ENCODE results near the gene FAM234B.

FAM234B gene, protein sequence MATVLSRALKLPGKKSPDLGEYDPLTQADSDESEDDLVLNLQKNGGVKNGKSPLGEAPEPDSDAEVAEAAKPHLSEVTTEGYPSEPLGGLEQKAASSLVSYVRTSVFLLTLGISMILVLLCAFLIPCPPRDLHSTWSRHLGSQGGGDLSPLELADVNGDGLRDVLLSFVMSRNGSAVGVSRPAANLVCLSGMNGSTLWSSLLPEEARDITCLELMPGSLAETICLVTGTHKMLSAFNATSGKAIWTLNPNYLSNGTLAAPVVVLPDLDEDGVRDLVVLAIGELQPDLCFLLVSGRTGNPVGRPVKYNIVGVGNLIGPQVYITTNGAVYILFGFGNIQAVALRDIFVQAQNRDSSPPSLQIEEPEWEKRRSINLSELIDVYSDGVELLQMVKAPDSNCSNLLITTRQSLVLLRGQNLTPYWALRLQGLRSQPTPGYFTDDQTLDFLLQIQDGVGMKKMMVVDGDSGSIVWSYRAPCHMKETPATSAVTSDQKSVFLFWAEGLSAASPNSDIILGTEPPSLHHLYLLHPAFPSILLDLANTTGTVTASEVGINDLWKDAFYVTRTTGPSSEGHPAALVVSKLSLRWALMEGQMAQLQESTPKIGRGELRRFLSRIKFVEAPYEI

DNA sequence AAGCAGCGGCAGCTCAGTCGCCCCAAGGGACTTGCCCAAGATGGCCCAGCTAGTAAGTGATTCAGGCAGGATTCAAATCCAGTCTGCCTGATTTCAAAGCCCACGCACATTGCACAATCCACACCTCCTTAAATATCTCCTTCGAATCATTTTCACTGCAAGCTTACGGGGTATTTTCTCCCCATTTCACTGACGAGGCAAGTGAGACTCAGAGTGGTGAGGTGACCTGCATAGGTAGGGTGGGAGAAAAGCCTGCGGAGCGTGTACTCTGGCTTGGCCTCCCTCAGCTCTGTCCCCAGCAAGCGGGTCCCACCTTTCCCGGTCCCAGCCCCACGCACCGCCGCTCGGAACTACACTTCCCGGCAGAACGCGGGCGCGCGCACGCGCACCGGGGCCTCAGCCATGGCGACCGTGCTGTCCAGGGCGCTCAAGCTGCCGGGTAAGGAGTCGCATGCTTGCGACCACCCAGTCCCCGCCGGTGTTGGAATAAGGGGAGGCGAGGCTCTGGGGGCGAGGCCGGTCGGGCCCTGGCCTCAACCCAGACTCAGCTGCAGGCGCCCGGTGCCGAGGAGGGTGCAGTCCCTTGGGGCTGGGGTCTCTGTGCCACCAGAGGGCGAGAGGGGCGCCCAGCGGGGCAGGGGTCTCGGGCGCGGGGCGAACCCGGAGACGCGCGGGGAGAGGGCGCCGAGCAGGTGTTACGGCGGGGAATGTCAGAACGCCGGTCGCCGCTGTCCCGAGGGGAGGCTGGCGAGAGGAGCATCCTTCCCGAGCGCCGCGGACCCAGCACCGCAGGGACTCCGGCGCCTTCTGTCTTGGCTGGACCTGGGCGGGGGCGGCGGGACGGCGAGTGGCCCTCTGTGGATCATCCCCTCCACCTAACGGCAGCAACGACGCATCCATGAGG is at the start of gene FAM234B:
Gene FAM234B (plus strand): TSS at position 380 of the 904 bp plus-strand sequence. CDS start 23 bp downstream, at position 403.
- no peak within 1 kb of the TSS for H3K9ac ChIP-seq (ENCODE audit: low read depth, low read length)
- ATAC-seq (ENCODE audit: insufficient read depth, low read depth) (no peak), DNase-seq (no peak)
- no peaks in the 10 kb centered on the region for H3K79me2 ChIP-seq (ENCODE audit: insufficient read depth, low read length)
- H3K27ac ChIP-seq (ENCODE audit: low read length): no peak within 1 kb of the TSS
- no peaks in the 10 kb centered on the region for H3K9me3 ChIP-seq (ENCODE audit: insufficient read depth, low read length, severe bottlenecking)
- H3K27me3 ChIP-seq (ENCODE audit: insufficient read depth, low read length, poor library complexity): peaks cover 16% of the 10 kb centered on the region
- TF ChIP-seq EZH2 (IDR thresholded peaks at IDR 0.05; ENCODE audit: borderline replicate concordance, low read depth, low read length, severe bottlenecking): no peak
- TF ChIP-seq, protein P1, sequence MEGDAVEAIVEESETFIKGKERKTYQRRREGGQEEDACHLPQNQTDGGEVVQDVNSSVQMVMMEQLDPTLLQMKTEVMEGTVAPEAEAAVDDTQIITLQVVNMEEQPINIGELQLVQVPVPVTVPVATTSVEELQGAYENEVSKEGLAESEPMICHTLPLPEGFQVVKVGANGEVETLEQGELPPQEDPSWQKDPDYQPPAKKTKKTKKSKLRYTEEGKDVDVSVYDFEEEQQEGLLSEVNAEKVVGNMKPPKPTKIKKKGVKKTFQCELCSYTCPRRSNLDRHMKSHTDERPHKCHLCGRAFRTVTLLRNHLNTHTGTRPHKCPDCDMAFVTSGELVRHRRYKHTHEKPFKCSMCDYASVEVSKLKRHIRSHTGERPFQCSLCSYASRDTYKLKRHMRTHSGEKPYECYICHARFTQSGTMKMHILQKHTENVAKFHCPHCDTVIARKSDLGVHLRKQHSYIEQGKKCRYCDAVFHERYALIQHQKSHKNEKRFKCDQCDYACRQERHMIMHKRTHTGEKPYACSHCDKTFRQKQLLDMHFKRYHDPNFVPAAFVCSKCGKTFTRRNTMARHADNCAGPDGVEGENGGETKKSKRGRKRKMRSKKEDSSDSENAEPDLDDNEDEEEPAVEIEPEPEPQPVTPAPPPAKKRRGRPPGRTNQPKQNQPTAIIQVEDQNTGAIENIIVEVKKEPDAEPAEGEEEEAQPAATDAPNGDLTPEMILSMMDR (IDR thresholded peaks at IDR 0.05; ENCODE audit: borderline replicate concordance, extremely low read depth, low read length, poor library complexity, severe bottlenecking): no peak
- H3K36me3 ChIP-seq (ENCODE audit: insufficient read depth, low read length): no peaks in the 10 kb centered on the region
- H3K4me2 ChIP-seq (ENCODE audit: insufficient read depth, low read length): no peak within 1 kb of the TSS
- H2AFZ ChIP-seq (ENCODE audit: low read depth, low read length): no peak within 1 kb of the TSS
- no peak within 1 kb of the TSS for H3K4me3 ChIP-seq (ENCODE audit: low read depth in 1 of 2, low read length in 2 of 2)
- no peaks in the 10 kb centered on the region for H4K20me1 ChIP-seq (ENCODE audit: insufficient read depth, low read length)
- no peaks in the 10 kb centered on the region for H3K4me1 ChIP-seq (ENCODE audit: insufficient read depth, low read length)

DNA sequence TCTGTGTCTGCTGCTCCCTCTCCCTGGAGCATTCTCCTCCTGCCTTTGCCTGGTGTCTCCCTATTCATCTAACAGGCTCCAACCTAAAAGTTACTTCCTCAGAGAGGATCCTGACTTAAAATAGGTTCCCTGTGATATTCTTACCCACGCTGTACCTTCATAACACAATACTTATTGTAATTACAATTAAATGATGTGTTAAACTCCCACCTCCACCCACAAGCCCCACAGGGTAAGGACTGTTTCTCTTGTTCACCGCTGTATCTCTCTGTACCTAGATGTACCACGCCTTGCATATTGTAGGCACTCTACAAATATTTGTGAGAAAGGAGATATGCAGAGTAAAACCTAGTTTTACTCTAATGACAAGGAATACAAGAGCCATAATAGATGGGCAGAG is 49.1 kb upstream of the FAM234B start:
- Histone ChIP-seq H3K9me3 (ENCODE audit: insufficient read depth, low read length, severe bottlenecking) (no peaks in the 10 kb centered on the region), H3K79me2 (ENCODE audit: insufficient read depth, low read length) (no peaks in the 10 kb centered on the region), H4K20me1 (ENCODE audit: insufficient read depth, low read length) (no peaks in the 10 kb centered on the region), H3K4me1 (ENCODE audit: insufficient read depth, low read length) (peaks cover 4% of the 10 kb centered on the region; the same call in 1 of the 2 replicates), H3K9ac (ENCODE audit: low read depth, low read length) (no peak overlapping the region), H3K36me3 (ENCODE audit: insufficient read depth, low read length) (no peaks in the 10 kb centered on the region), H3K4me2 (ENCODE audit: insufficient read depth, low read length) (no peak overlapping the region), H2AFZ (ENCODE audit: low read depth, low read length) (no peak overlapping the region), H3K27me3 (ENCODE audit: insufficient read depth, low read length, poor library complexity) (peaks cover 17% of the 10 kb centered on the region), H3K27ac (ENCODE audit: low read length) (no peak overlapping the region), H3K4me3 (ENCODE audit: low read depth in 1 of 2, low read length in 2 of 2) (no peak overlapping the region)
- ATAC-seq (ENCODE audit: insufficient read depth, low read depth) (no peak), DNase-seq (no peak)
- TF ChIP-seq, protein P1 (IDR thresholded peaks at IDR 0.05; ENCODE audit: borderline replicate concordance, extremely low read depth, low read length, poor library complexity, severe bottlenecking): no peak
- no peak for TF ChIP-seq EZH2 (IDR thresholded peaks at IDR 0.05; ENCODE audit: borderline replicate concordance, low read depth, low read length, severe bottlenecking)

DNA sequence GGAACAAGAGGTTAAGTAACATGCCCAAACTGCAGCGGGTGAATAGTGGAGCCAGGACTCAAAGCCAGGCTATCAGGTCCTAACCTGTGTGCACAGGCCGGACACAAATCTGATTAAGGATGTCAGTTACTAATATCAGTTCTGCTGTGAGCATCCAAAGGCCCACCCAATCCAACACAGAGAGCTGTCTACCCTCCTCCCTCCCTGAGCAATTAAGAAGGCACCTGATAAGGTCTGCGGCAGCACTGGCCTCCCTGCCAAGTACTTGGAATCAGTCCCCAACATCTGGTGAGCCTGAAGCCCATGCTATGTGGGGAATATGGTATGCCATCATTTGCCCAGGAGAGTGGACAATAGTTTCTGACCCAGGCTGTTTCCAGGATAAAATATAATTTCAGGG is 48.0 kb upstream of the FAM234B start:
- no peak overlapping the region for H3K4me2 ChIP-seq (ENCODE audit: insufficient read depth, low read length)
- H3K9me3 ChIP-seq (ENCODE audit: insufficient read depth, low read length, severe bottlenecking): no peaks in the 10 kb centered on the region
- H4K20me1 ChIP-seq (ENCODE audit: insufficient read depth, low read length): no peaks in the 10 kb centered on the region
- no peaks in the 10 kb centered on the region for H3K79me2 ChIP-seq (ENCODE audit: insufficient read depth, low read length)
- TF ChIP-seq, protein P1 (IDR thresholded peaks at IDR 0.05; ENCODE audit: borderline replicate concordance, extremely low read depth, low read length, poor library complexity, severe bottlenecking): no peak
- TF ChIP-seq EZH2 (IDR thresholded peaks at IDR 0.05; ENCODE audit: borderline replicate concordance, low read depth, low read length, severe bottlenecking): no peak
- no peak overlapping the region for H2AFZ ChIP-seq (ENCODE audit: low read depth, low read length)
- no peak overlapping the region for H3K27ac ChIP-seq (ENCODE audit: low read length)
- no peak for DNase-seq
- no peak overlapping the region for H3K4me3 ChIP-seq (ENCODE audit: low read depth in 1 of 2, low read length in 2 of 2)
- peaks cover 17% of the 10 kb centered on the region for H3K27me3 ChIP-seq (ENCODE audit: insufficient read depth, low read length, poor library complexity)
- no peak for ATAC-seq (ENCODE audit: insufficient read depth, low read depth)
- no peaks in the 10 kb centered on the region for H3K36me3 ChIP-seq (ENCODE audit: insufficient read depth, low read length)
- peaks cover 4% of the 10 kb centered on the region; the same call in 1 of the 2 replicates for H3K4me1 ChIP-seq (ENCODE audit: insufficient read depth, low read length)
- no peak overlapping the region for H3K9ac ChIP-seq (ENCODE audit: low read depth, low read length)
